ENCODE data around the gene DIS3L2. TPM values are rescaled to one million over a fixed set of nuclear protein-coding genes. Genes with fewer than 3 reads are reported as not detected.

DIS3L2 gene
- total and polyA plus RNA-seq, 7 donors: 10.7 to 20.8 (median 16.0) TPM

- WGBS, 3 donors: 74 to 85% (median 78%) methylated on average over 5 of the region's 5 CpGs
- DNase-seq (no peak), ATAC-seq (no peak)
- H3K4me3 ChIP-seq: no peak overlapping the region
- H3K4me1 ChIP-seq: peaks cover 17% of the 10 kb centered on the region
- H3K27me3 ChIP-seq (ENCODE audit: insufficient read depth in 3 of 3, low read length in 2 of 3): no peaks in the 10 kb centered on the region
- TF ChIP-seq, protein P1, sequence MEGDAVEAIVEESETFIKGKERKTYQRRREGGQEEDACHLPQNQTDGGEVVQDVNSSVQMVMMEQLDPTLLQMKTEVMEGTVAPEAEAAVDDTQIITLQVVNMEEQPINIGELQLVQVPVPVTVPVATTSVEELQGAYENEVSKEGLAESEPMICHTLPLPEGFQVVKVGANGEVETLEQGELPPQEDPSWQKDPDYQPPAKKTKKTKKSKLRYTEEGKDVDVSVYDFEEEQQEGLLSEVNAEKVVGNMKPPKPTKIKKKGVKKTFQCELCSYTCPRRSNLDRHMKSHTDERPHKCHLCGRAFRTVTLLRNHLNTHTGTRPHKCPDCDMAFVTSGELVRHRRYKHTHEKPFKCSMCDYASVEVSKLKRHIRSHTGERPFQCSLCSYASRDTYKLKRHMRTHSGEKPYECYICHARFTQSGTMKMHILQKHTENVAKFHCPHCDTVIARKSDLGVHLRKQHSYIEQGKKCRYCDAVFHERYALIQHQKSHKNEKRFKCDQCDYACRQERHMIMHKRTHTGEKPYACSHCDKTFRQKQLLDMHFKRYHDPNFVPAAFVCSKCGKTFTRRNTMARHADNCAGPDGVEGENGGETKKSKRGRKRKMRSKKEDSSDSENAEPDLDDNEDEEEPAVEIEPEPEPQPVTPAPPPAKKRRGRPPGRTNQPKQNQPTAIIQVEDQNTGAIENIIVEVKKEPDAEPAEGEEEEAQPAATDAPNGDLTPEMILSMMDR (IDR thresholded peaks at IDR 0.05): no peak
- intact Hi-C loops (cut with DNase I): no loop called here
- H3K9me3 ChIP-seq: no peaks in the 10 kb centered on the region
- H3K36me3 ChIP-seq (ENCODE audit: insufficient read depth in 1 of 2, low read depth in 1 of 2): no peaks in the 10 kb centered on the region
- H3K27ac ChIP-seq: no peak overlapping the region
These were observed 241.8 kb downstream of the DIS3L2 start for GRCh38 chr2:232203166-232203891.

GRCh38 chr2:232203936-232204335 is 242.4 kb downstream of the DIS3L2 start:
- ATAC-seq (no peak), DNase-seq (no peak)
- Histone ChIP-seq H3K27ac (peak overlapping the region; percentile 62), H3K27me3 (ENCODE audit: insufficient read depth in 3 of 3, low read length in 2 of 3) (no peaks in the 10 kb centered on the region), H3K4me1 (peaks cover 17% of the 10 kb centered on the region), H3K36me3 (ENCODE audit: insufficient read depth in 1 of 2, low read depth in 1 of 2) (no peaks in the 10 kb centered on the region), H3K4me3 (no peak overlapping the region), H3K9me3 (no peaks in the 10 kb centered on the region)
- TF ChIP-seq, protein P1 (IDR thresholded peaks at IDR 0.05): no peak
- intact Hi-C loops (cut with DNase I): no loop called here
- WGBS, 3 donors: 70 to 83% (median 74%) methylated on average over 5 of the region's 5 CpGs

DNA sequence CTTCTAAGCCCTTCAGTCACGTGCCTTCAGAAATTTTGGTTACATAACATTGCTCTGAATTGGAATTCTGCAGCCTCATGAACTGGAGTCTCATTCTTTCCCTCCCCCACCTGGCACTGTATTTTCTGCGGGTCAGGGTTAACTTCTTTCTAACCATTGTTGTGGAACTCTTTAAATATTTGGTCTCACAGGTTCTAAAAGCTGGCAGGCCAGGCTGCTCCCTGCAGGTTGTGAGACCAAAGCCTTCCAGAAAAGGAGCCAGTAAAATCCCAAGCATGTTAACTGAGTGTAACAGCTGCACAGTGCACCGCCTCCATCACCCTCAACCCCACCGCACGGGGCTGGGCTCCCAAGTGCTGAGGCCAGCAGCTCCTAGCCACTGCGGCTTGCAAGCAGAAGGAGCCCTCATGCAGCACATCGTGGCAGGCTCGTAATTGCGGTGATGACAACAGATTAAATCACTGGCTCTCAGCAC is 243.0 kb downstream of the DIS3L2 start:
- peak; percentile 52 to 71 for DNase-seq

DNA sequence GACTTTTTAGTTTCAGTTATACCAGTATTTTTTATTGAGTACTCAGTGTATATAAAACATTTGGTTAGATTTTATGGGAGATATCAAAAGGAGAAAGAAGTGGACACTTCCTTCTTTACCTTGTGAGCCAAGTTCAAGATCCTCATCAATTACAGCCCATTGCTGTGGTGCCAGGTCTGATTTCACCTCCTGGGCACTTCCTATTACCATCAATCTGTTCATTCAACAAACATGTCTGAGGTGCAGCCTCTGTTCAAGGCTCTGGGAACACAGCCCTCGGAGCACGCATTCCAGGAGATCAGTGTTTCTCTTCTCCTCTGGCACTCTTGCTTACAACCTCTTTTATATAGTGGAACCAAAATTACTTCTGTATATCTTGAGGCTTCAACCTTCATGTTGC is 245.7 kb downstream of the DIS3L2 start:
- TF ChIP-seq, protein P1 (IDR thresholded peaks at IDR 0.05): no peak
- Histone ChIP-seq H3K9me3 (no peaks in the 10 kb centered on the region), H3K4me1 (peaks cover 17% of the 10 kb centered on the region), H3K4me3 (no peak overlapping the region), H3K27me3 (ENCODE audit: insufficient read depth in 3 of 3, low read length in 2 of 3) (no peaks in the 10 kb centered on the region), H3K27ac (no peak overlapping the region), H3K36me3 (ENCODE audit: insufficient read depth in 1 of 2, low read depth in 1 of 2) (peaks cover 0 to 12% of the 10 kb centered on the region in 2 donors)
- WGBS, 3 donors: 31 to 58% (median 49%) methylated on average over 2 of the region's 2 CpGs
- no peak for DNase-seq
- ATAC-seq: no peak
- intact Hi-C loops (cut with DNase I): no loop called here

More for the DNA sequence above, 243.0 kb downstream of the DIS3L2 start:
- Histone ChIP-seq H3K4me3 (peak overlapping the region; percentile 14), H3K36me3 (ENCODE audit: insufficient read depth in 1 of 2, low read depth in 1 of 2) (no peaks in the 10 kb centered on the region), H3K4me1 (peaks cover 17% of the 10 kb centered on the region), H3K9me3 (no peaks in the 10 kb centered on the region), H3K27ac (peak overlapping the region; percentile 62), H3K27me3 (ENCODE audit: insufficient read depth in 3 of 3, low read length in 2 of 3) (no peaks in the 10 kb centered on the region)
- 22 to 36% (median 29%) methylated on average over 9 of the region's 9 CpGs for WGBS, 3 donors
- ATAC-seq: peak; percentile 96 to 99 (median 98)
- TF ChIP-seq, protein P1 (IDR thresholded peaks at IDR 0.05): no peak
- intact Hi-C loops (cut with DNase I): no loop called here
